NOMO-1 treated with DMSO at 0.1 percent for 48 hours (cell line): Measurements from ENCODE around the gene CHMP1A.

ENCODE experiments used
- DNase-seq: peaks from one replicate; lab custom pipeline; 2025; ENCODE audit not compliant: unreplicated experiment; lab: John Stamatoyannopoulos, UW

The CHMP1A gene

GRCh38 chr16:89624777-89625761, 32.4 kb downstream of the CHMP1A start:
- no peak for DNase-seq

GRCh38 chr16:89623511-89624261, 33.8 kb downstream of the CHMP1A start:
- DNase-seq = no peak

- DNase-seq = no peak
These were observed 35.7 kb downstream of the CHMP1A start for GRCh38 chr16:89621698-89622409.

- DNase-seq = no peak
These were observed 36.3 kb downstream of the CHMP1A start for GRCh38 chr16:89621136-89621697.

GRCh38 chr16:89620406-89620841, 37.1 kb downstream of the CHMP1A start:
- DNase-seq = no peak

- no peak for DNase-seq
These were observed 37.7 kb downstream of the CHMP1A start for GRCh38 chr16:89619840-89620239.

- DNase-seq = no peak
These were observed 39.2 kb downstream of the CHMP1A start for GRCh38 chr16:89618109-89618998.

- DNase-seq = no peak
These were observed 40.5 kb downstream of the CHMP1A start for GRCh38 chr16:89617036-89617435.

- no peak for DNase-seq
These were observed 40.9 kb downstream of the CHMP1A start for GRCh38 chr16:89616623-89617022.

GRCh38 chr16:89615596-89616090, 41.9 kb downstream of the CHMP1A start:
- DNase-seq = no peak

- DNase-seq = no peak
These were observed 42.3 kb downstream of the CHMP1A start for GRCh38 chr16:89615176-89615575.

- DNase-seq = no peak
These were observed 43.5 kb downstream of the CHMP1A start for GRCh38 chr16:89613954-89614459.

GRCh38 chr16:89613231-89613953, 44.1 kb downstream of the CHMP1A start, which contains the start of gene DPEP1:
Gene DPEP1, plus strand, starts transcription at chr16:89613642. Its CDS starts 16,769 bp downstream, at chr16:89630411.
- DNase-seq = no peak

GRCh38 chr16:89612415-89613166, 44.9 kb downstream of the CHMP1A start:
- no peak for DNase-seq

GRCh38 chr16:89610108-89610453, 47.4 kb downstream of the CHMP1A start:
- DNase-seq = no peak

GRCh38 chr16:89607937-89608740, 49.4 kb downstream of the CHMP1A start:
- no peak for DNase-seq

GRCh38 chr16:89607453-89607852, 50.1 kb downstream of the CHMP1A start:
- DNase-seq = no peak
